ENCODE measurements around the gene ZNF532.
"Not testable (repeated sequence)": the region's sequence is repeated elsewhere in the genome, so short reads cannot be mapped to it uniquely, and the experiment has no call there.

ZNF532 gene

GRCh38 chr18:58998401-58999203, 133.9 kb downstream of the ZNF532 start:
- DNase-seq = peak in 12 of 51 donors; percentile 7 to 36 (median 18)

GRCh38 chr18:59001166-59001565, 136.5 kb downstream of the ZNF532 start:
- no peak for DNase-seq

DNA sequence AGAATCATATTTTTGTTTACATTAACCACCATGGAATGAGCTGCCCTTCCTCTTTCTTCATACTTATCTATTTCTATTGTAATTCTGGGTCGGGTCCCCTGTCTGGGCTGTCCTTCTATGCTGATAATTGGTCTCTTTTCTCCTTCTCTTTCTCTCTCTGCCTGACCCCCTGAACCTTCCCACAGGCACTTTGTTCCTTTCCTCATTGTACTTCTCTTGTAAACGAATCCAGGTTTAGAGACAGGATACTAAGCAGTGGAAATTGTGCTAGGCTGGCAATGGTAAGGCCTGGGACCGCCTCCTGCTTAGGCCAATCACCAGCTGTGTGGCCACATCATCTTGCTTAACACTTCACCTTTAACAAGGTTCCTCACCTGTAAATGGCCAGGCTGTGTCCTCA, 137.0 kb downstream of the ZNF532 start:
- DNase-seq = no peak

DNA sequence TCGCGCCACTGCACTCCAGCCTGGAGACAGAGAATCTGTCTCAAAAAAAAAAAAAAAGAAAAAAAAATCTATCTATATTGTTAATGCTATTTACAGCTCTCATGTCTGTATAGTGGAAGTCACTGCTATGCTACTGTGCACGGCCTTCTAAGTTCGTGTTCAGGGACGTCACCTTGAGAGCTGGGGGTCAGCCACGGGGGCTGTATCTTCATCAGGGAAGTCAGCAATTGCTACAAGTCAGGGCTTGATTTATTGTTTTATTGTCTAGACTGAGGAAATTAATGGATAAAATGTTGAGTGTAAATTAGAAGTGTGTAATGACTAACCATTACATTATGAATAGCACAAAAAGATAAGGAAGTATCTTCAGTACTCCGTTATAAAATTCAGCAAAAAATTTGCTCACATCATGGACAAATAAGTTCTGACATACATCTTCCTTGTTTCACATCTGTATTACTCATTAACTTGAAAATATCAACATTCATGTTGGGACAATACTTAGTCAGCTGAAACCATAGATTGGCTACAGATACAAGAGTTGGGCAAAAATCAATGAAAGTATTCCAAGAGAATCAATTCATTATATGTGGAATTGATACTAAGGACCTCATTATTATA, 138.4 kb downstream of the ZNF532 start:
- no peak for DNase-seq

- DNase-seq = no peak
Observed at GRCh38 chr18:59005262-59005661, 140.6 kb downstream of the ZNF532 start.

DNA sequence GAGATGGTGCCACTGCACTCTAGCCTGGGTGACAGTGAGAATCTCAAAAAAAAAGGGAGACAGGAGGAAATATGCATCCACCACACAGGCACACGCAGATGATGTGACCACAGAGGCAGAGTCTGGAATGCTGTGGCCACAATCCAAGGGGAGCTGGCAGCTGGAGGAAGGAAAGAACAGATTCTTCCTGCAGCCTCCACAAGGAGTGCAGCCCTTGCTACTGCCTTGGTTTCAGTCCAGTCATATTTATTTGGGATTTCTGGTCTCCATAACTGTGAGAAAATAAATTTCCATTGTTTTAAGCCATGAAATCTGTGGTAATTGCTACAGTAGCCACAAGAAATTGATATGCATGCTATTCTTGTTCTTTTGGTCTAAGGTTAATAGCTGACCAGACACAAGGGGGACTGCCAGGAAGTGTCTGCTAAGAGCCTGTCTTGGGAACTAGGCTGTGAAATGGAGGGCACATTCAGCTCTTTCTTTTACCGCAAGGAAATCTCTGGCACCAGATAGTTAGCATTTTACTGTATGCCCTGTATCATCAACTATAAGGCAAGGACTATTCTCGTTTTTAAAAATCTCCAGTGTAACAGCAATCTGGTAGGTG, 141.9 kb downstream of the ZNF532 start:
- DNase-seq = no peak

- no peak for DNase-seq
Observed at GRCh38 chr18:59008302-59008974, 143.8 kb downstream of the ZNF532 start.

DNA sequence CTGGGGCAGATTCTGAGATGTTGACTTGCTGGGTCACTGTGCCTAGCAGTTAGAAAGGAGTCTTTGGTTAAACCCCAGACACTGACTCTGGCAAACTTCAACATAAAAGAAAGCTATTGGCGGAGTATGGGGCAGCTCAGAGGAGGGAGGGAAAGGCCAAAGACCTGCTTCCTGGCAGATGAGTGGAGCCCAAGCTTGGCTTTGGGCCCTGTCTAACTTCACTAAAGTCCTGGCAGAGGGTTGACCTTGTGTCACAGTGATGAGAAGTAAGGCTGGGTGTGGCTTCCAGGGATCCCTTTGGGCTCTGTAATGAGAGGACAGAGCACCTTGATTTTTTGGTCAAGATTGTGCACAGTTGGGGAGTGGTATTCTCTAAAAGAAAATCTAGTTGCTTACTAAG, 145.2 kb downstream of the ZNF532 start:
- no peak for DNase-seq

DNA sequence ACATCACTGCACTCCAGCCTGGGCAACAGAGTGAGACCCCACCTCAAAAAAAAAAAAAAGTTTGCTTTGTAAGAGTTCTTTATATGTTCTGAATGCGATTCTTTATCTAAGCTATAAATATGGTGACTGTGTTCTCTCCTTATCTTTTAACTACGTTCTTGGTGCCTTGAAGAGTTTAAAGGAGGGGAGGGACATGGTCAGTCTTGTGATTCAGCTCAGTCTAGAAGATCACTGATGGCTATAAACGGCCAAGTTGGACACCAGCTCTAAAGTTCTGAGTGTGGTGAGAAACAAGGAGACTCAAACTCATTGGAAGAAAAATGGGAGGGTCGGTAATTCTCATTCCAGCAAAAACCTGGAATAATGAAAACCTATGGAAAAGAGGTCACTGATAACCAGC, 146.6 kb downstream of the ZNF532 start:
- DNase-seq = no peak

DNA sequence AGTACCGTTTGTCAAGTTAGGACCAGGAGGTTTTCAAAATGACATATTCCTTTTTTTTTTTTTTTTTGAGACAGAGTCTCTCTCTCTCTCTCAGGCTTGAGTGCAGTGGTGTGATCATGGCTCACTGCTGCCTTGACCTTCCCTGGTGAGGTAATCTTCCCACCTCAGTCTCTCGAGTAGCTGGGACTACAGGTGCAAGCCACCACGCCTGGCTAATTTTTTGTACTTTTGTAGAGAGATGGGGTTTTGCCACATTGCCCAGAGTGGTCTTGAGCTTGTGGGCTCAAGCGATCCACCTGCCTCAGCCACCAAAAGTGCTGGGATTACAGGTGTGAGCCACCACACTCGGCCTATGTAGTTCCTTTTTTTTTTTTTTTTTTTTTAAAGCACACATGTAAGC, 147.1 kb downstream of the ZNF532 start:
- no peak for DNase-seq

- no peak for DNase-seq
Observed at GRCh38 chr18:59012815-59013705, 148.4 kb downstream of the ZNF532 start.

DNA sequence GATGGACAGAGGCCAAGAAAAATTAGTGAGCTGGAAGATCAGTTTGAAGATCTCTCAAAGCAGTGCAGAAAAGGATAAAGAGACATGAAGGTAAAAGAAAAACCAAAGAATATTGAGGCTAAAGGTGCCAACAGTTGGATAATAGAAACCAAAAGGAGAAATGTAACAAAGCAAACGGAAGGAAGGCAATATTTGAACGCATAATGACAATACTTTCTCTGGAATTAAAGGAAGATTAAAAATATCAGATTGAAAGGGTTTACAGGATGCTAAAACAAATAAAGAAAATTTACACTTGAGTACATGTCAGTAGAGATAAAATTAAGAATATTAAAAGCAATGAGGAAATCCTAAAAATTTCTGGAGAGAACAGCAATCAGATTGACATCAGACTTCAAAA, 149.1 kb downstream of the ZNF532 start:
- no peak for DNase-seq

DNA sequence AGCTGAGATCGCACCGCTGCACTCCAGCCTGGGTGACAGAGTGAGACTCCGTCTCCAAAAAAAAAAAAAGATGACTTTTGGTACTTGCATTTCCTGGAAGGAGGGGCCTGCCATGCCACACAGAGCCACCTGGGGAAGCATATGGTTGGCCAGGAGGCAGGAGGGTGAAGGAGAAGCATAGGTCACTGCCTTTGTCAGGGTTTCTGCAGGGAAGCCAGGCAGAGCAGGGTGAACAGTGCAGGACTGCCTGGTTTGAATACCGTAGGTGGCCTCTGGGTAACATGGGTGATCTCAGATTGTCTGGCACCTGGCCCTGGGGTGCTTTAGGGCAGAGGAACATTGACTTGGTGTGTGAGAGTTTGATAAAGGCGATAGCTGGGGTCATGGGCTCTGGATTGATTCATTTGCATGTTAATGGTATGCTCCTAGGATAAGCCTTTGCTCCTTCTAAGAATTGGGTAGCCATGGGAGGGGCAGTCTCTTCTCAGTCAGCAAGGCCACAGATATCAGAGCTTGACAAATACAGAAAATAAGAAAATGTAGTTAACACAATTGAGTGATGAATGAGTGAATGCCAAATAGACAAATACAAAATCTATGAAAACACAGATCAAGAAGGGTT, 151.0 kb downstream of the ZNF532 start:
- no peak for DNase-seq

GRCh38 chr18:59021500-59021899, 156.8 kb downstream of the ZNF532 start:
- DNase-seq = no peak

- peak in 5 of 51 donors; percentile 6 to 55 (median 29) for DNase-seq
Observed at GRCh38 chr18:59022167-59022945, 157.7 kb downstream of the ZNF532 start.

GRCh38 chr18:59024829-59025228, 160.2 kb downstream of the ZNF532 start:
- no peak for DNase-seq

DNA sequence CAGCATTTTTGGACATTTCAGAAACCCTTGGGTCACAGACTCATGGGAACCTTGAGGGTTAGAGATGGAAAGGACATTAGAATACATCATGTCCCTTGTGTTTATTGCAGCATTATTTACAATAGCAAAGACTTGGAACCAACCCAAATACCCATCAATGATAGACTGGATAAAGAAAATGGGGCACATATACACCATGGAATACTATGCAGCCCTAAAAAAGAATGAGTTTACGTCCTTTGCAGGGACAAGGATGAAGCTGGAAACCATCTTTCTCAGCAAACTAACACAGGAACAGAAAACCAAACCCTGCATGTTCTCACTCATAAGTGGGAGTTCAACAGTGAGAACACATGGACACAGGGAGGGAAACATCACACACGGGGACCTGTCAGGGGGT, 160.9 kb downstream of the ZNF532 start:
- not testable (repeated sequence) for DNase-seq

DNA sequence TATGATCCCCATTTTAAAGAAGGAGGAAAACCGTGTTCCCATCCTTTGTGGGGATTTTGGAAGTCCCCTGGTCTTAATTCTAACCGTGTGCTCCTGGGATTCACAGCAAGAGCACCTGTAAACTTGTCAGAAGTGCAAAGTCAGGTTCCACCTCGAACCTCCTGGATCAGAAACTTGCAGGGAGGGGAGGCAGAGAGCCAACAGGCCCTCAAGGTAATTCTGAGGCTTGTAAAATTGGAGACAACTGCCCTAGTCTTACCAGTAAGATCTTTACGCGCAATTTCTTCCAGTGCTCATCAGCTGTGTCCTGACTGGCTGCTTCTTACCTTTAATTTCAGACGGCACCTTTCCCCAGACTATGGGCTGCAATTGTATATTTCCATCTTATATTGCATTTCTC, 161.7 kb downstream of the ZNF532 start:
- no peak for DNase-seq

- no peak for DNase-seq
Observed at GRCh38 chr18:59026831-59027410, 162.2 kb downstream of the ZNF532 start.
